ENCODE measurements around the gene RHOG. TPM values are rescaled to one million over a fixed set of nuclear protein-coding genes. Genes with fewer than 3 reads are reported as not detected.
A peak's percentile ranks its signal among the peaks of the same experiment; 100 is the strongest.
"Not testable (repeated sequence)": the region's sequence is repeated elsewhere in the genome, so short reads cannot be mapped to it uniquely, and the experiment has no call there.

The RHOG gene
- 12.4 and 13.9 TPM in 2 replicates for polyA plus RNA-seq (2014; cell fraction: cytosol; rRNA removed)
- polyA plus RNA-seq (2014; cell fraction: nucleus; rRNA removed): 4.3 and 10.0 TPM in 2 replicates

GRCh38 chr11:3840870-3841425 lies at the start of gene RHOG:
Gene RHOG, minus strand, starts transcription at chr11:3840959. Its CDS starts 12,821 bp downstream, at chr11:3828138.
- peak; percentile 65 for DNase-seq (ENCODE audit: low spot score)

DNA sequence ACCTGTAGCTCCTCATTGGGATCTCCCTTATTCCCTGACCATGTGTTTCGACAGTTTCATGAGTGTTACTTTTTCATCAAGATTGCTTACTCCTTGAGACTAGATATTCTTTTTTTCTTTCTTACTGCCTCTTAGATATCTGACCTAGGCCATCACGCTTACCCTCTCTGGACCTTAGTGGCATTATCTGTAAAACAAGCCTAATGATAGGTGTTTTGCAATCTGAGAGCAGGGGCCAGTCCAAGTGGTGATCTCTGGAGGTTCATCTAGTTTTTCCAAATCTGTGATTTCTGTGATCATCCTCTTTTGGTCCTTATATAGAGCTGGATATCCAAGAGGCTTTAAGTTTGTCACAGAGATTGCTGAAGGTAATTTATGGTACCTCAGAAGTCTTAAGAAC lies 49.3 kb upstream of the RHOG start:
- DNase-seq (ENCODE audit: low spot score): no peak

- DNase-seq (ENCODE audit: low spot score): no peak
Measured at GRCh38 chr11:3888876-3889275, 48.1 kb upstream of the RHOG start.

- no peak for DNase-seq (ENCODE audit: low spot score)
Measured at GRCh38 chr11:3886985-3887384, 46.2 kb upstream of the RHOG start.

GRCh38 chr11:3885855-3886254 lies 45.1 kb upstream of the RHOG start:
- DNase-seq (ENCODE audit: low spot score): no peak

GRCh38 chr11:3882655-3883054 lies 41.9 kb upstream of the RHOG start:
- no peak for DNase-seq (ENCODE audit: low spot score)

- DNase-seq (ENCODE audit: low spot score): no peak
Measured at GRCh38 chr11:3880724-3881123, 40.0 kb upstream of the RHOG start.

DNA sequence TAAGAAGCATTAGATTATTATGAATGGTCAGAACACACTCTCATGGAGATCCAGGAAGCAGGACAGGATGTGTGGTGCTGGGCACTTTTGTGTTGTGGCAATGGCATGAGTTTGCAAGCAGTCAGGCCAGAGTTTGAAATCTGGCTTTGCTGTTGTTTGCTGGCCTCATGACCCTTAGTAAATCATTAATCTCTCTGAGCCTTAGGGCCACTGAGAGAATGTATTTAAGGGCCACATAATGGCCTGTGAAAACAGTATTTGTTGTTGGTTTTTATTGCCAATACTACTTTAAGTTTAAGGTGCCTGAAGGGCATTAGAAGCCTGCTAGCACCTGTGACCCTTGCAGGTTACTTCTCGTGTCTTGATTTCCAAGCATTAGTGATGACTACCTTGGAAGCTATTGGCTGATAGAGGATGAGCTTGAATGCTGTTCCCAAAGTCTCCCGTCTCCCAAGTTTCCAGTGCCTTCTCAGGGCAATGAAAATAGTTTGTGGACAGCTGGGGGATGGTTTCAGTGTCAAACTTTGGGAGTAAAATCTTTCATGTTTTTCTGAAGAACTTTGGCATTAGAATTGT lies 39.3 kb upstream of the RHOG start:
- no peak for DNase-seq (ENCODE audit: low spot score)

GRCh38 chr11:3879216-3879966 lies 38.6 kb upstream of the RHOG start:
- DNase-seq (ENCODE audit: low spot score): no peak

DNA sequence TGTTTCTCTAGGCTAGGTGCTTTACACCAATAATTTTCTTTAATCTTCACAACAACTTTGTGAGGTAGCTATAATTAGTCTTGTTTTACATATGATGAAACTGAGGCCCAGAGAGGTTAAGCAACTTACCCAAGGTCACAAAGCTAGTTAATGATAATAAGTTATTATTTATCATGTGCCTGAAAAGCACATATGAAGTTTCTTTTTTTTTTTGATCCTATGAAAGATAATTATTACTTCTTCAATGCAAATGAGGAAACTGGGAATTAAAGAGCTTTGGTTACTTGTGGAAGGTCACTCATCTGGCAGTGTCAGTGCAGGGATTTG lies 37.5 kb upstream of the RHOG start:
- no peak for DNase-seq (ENCODE audit: low spot score)

GRCh38 chr11:3877364-3878257 lies 36.9 kb upstream of the RHOG start:
- DNase-seq (ENCODE audit: low spot score): no peak

GRCh38 chr11:3876613-3877012 lies 35.9 kb upstream of the RHOG start:
- DNase-seq (ENCODE audit: low spot score): no peak

DNA sequence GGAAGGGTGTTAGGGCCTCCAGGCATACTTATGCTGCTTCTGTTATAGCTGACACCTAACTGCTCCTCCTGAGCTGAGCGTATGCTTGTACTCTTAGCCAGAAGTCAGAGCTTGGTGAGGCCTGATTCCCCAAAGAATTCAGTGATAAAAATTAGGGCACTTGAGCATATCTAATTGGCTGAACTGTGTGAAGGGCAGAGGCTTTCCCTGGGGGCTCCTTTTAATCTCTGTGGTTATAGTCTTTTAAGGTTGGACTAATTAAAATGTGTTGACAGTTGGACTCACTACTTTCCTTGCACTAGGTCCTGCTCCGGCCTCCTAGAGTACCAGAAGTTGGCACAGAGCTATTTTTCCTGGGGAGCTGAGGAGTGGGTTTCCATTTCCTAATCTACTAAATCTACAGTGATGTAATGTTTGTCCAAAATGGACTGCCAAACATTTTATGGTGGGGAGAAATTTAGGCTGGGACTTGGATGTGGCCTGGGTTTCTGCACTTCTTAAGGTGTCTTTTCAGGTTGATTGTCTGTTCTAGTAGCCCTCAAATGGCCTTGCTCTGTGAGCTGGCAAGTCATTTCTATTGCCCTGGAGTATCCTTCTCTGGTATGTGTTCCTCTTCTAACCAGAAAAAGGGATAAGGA lies 33.1 kb upstream of the RHOG start:
- DNase-seq (ENCODE audit: low spot score): no peak

GRCh38 chr11:3867209-3868091 lies 26.7 kb upstream of the RHOG start:
- DNase-seq (ENCODE audit: low spot score): no peak

GRCh38 chr11:3866836-3867208 lies 26.1 kb upstream of the RHOG start:
- DNase-seq (ENCODE audit: low spot score): no peak

- DNase-seq (ENCODE audit: low spot score): no peak
Measured at GRCh38 chr11:3866206-3866605, 25.4 kb upstream of the RHOG start.

- DNase-seq (ENCODE audit: low spot score): no peak
Measured at GRCh38 chr11:3865388-3866193, 24.8 kb upstream of the RHOG start.

- no peak for DNase-seq (ENCODE audit: low spot score)
Measured at GRCh38 chr11:3861683-3862082, 20.9 kb upstream of the RHOG start.

- not testable (repeated sequence) for DNase-seq (ENCODE audit: low spot score)
Measured at GRCh38 chr11:3860898-3861393, 20.2 kb upstream of the RHOG start.

GRCh38 chr11:3860375-3860774 lies 19.6 kb upstream of the RHOG start:
- DNase-seq (ENCODE audit: low spot score): no peak

All from SK-N-DZ (cell line).